Stimulated activated CD4-positive, alpha-beta T cell treated with anti-CD3 and anti-CD28 coated beads, Interleukin-4, amount 100 ng/mL, for 48 hours (primary cell): ENCODE results near the gene SLC36A2.

ENCODE experiments used
- DNase-seq, 2 donors: peaks; one replicate each; pipeline ENCODE4 v3.0.0-alpha.2; 2020; ENCODE audit warnings: low read depth in 2 of 2

The SLC36A2 gene

DNA sequence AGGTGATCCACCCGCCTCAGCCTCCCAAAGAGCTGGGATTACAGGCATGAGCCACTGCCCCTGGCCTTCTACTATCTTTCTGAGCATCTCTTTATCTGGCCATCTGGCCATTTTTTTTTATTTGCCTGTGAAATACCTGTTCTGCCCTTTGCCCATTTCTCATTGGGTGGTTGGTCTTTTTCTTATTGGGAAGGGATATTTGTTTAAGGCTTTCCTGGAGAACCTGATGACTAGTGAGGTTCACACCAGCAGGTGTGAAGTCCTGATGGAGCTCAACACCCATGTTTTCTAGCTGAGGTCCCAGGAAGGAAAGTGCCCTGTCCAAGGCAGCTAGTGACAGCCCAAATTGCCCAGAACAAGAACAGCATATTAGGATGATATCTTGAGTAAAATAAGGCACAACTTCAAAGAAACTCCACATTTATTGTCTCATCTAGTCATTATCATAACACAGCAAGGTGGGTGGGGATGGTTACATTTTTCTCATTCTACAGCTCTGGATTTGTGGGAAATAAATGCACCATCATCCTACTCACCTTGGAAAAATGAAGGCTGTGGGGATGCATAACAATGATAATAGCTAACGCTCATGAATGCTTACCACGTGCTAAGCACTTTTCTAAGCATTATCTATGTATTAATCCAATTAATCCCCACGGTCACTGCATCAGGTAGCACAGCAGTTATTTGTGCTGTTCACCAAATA, 64.1 kb downstream of the SLC36A2 start:
- no peak for DNase-seq

DNA sequence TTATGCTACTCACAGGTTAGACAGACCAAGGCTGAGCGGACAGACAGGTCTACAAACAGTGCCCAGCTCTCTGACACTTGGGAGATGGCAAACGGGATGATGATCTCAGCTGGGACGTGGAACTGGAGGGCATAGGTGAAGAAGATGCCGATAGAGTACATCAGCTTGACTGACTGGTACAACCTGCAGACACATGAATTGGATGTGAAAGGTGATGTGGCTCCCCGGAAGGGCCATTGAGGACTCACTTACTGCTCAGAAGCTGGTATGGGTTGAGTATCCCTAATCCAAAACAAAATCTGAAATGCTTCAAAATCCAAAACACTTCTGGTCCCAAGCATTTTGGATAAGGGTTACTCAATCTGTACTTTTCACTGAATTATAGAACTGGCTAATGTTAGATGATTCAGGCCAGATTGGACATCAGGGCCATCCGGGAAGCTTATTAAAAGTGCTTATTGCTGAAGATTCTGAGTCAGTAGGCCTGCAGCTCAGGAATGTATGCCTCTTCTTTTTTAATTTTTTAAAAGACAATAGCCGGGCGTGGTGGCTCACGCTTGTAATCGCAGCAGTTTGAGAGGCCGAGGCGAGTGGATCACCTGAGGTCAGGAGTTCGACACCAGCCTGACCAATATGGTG, 66.2 kb downstream of the SLC36A2 start:
- no peak for DNase-seq

DNA sequence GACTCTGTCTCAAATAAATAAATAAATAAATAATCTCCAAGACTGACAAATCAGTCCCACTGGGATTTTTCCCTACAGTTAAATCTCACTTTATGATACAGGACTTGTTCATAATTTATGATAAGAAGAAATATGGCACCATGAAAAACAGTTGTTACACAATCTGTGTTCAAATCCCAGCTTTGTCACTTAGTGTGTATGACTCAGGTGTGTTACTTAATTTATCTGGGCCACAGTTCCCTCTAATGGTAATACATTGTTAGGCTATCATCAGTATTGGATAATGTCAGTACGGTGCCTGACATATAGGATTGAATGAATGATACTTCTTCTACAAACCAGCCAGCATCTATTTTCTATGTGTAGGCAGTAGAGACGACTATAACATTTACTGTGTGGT, 66.9 kb downstream of the SLC36A2 start:
- no peak for DNase-seq

DNA sequence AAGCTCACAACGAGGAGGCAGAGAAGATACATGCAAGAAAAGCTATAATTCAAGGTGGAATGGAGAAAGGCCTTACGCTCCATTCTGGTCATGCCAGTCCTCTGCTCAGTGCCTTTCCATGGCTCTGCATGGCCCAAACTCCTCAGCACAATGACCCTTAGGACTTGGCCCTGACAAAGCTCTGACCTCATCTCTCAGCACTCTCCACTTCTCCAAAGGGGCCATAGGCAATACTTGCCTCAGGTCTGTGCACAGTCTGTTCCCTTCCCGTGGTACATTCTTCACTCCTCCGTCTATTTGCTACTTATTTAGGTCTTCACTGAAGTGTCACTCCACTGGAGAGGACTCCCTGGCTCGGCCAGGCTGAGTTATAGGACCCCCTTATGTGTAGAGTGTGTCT, 68.5 kb downstream of the SLC36A2 start:
- no peak for DNase-seq

DNA sequence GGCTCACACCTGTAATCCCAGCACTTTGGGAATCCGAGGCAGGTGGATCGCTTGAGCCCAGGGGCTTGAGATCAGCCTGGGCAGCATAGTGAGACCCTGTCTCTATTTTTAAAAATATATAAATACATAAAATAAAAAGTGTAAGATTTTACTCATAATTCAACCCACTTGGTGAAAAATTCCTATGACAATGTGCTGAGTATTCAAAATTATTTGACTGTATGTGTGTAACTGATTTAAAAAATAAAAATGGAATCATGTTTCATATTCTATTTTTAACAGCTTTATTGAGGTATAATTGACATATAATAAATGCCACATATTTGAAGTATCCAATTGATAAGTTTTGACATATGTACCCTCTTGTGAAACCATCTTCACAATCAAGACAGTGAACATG, 71.6 kb downstream of the SLC36A2 start:
- no peak for DNase-seq

DNA sequence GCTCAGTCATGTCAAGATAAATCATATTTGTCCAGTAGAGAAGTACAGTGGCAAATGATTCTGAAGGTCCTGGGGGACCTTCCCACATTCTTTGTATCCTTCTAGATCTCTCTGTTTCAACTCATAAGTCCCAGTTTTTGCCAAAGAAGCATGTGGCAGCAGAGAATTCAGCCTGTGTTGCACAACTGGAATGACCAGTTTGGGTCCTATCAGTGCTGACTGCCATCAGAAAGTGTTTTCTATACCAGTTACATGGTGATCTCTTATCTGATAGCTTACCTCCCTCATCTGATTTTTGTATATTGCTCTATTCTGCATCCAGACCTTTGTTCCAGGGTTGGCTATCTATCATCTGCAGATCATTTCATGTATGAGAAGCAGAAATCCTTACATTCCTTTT, 72.7 kb downstream of the SLC36A2 start:
- no peak for DNase-seq

DNA sequence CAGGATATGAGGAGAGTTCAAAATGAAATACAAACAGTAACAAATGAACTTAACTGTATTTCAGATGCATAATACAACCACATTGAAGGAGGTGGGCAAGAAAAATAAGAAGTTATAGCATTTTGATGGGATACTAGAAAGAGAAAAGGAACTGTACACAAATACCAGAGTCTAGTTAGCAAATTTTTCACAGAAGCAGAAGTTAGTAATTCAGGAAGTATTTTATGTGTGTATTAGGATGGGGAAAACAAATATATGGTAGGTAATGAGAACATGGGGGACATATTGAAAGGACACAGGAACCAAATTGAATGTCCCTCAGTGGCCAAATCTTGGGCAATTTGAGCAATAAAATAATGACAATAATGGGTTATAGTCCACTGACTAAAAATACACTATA, 76.0 kb downstream of the SLC36A2 start:
- no peak for DNase-seq

DNA sequence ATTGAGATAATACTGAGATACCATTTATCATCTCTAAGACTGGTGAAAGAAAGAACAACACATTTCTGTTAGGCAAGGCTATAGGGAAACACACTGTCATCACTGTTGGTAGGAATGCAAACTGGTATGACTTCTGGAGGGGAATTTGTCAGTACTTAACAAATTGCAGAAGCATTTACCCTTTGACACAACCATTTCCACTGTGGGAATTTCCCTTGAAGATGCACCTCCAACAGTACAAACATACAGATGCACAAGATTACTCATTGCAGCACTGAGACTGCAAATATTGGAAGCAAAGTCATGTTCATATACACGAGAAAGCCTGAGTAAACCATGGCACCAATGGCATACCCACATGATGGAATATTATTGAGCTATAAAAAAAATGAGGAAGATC, 76.8 kb downstream of the SLC36A2 start:
- peak in 1 of 2 donors; percentile 8 for DNase-seq

DNA sequence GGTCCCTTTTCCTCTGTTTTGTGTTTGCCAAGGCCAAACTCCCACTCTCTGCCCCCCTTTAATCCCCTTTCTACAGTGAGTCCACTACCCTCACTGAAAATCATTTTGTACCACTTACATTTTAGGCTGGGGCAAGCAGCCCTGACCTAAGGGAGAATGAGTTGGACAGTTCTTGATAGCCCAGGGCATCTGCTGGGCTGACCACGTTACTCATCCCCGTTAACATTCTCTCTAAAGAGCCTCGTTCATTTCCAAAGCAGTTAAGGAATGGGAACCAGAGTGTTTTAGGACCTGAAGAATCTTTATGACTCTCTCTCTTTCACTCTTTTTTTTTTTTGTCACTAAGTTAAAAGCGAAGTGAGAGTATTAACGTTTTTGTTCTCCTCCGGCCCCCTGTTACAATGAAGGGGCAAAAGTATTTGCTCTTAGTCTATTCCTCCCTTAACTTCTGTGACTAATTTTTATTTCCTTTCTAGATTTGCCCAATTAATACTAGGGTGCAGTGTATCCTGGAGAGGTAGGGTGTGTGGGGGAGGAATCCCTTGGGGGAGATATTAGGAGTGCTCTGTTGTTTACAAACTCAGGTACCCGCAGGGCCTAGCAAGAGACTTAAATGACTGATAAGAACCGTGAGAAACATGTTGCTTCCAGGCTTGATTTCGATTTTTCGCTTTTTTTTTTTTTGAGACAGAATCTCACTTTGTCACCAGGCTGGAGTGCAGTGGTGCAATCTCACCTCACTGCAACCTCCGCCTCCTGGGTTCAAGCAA, 79.7 kb downstream of the SLC36A2 start:
- no peak for DNase-seq
